ENCODE results near the gene SOHLH1.
"Not testable (repeated sequence)": the region's sequence is repeated elsewhere in the genome, so short reads cannot be mapped to it uniquely, and the experiment has no call there.

GRCh38 chr9:135672786-135673185 lies 26.5 kb downstream of the SOHLH1 start:
- not testable (repeated sequence) for TF ChIP-seq EZH2 (IDR thresholded peaks at IDR 0.05; ENCODE audit: borderline replicate concordance, control insufficient read depth, low read depth, low read length)
- TF ChIP-seq, protein P1, sequence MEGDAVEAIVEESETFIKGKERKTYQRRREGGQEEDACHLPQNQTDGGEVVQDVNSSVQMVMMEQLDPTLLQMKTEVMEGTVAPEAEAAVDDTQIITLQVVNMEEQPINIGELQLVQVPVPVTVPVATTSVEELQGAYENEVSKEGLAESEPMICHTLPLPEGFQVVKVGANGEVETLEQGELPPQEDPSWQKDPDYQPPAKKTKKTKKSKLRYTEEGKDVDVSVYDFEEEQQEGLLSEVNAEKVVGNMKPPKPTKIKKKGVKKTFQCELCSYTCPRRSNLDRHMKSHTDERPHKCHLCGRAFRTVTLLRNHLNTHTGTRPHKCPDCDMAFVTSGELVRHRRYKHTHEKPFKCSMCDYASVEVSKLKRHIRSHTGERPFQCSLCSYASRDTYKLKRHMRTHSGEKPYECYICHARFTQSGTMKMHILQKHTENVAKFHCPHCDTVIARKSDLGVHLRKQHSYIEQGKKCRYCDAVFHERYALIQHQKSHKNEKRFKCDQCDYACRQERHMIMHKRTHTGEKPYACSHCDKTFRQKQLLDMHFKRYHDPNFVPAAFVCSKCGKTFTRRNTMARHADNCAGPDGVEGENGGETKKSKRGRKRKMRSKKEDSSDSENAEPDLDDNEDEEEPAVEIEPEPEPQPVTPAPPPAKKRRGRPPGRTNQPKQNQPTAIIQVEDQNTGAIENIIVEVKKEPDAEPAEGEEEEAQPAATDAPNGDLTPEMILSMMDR (IDR thresholded peaks at IDR 0.05 in 2 of 3, conservative IDR thresholded peaks at IDR 0.05 in 1 of 3; ENCODE audit: control insufficient read depth in 2 of 3, extremely low read depth in 1 of 3, insufficient read depth in 1 of 3, low read depth in 3 of 3, low read length in 3 of 3), result not testable (repeated sequence)

Data from GM12878 (cell line).